GM19099 (cell line): ENCODE data around the gene GPSM1.

Experiments
- POLR2A ChIP-seq: IDR thresholded peaks from 3 replicates; pipeline ENCODE4 v1.6.1; 2011; ENCODE audit warnings: low read depth; ENCODE audit not compliant: insufficient read length; ENCODE audit errors: extremely low read depth

GPSM1 gene

DNA sequence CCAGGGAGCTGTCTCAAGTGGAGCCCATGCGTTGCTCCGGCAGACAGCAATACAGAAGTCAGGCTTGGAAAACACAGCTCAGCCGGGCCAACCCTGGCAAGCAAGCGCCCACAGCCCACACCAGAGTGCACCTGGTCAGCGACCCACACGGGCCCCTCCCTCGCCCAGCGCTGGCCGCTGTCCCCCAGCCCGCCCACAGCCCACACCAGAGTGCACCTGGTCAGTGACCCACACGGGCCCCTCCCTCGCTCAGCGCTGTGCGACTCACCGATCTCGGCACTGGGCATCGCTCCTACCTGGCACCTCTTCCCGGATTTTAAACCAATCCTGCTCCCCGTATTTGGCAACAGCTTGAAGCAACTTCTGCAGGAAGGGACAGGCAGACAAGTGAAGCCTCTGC lies 59.9 kb downstream of the GPSM1 start:
- TF ChIP-seq POLR2A, result no peak

DNA sequence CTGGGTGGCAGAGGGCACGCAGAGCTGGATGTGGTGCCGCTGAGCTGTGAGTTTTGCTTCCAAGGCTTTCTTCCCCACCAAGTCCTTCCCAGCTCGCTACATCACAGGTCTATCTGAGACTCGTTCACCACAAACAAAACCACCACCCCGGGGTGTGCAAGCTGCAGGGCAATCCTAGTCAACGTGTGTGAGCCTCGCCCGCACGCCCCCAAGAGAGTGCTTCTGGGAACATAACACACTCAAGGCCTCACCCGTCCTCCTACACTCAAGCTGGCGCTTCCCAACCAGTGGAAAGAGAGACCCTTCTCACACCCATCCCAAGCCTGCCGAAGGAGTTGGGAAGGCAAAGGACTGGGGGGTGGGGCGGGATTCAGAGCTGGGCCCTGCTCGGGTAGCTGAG lies 62.1 kb downstream of the GPSM1 start:
- TF ChIP-seq POLR2A, result no peak

DNA sequence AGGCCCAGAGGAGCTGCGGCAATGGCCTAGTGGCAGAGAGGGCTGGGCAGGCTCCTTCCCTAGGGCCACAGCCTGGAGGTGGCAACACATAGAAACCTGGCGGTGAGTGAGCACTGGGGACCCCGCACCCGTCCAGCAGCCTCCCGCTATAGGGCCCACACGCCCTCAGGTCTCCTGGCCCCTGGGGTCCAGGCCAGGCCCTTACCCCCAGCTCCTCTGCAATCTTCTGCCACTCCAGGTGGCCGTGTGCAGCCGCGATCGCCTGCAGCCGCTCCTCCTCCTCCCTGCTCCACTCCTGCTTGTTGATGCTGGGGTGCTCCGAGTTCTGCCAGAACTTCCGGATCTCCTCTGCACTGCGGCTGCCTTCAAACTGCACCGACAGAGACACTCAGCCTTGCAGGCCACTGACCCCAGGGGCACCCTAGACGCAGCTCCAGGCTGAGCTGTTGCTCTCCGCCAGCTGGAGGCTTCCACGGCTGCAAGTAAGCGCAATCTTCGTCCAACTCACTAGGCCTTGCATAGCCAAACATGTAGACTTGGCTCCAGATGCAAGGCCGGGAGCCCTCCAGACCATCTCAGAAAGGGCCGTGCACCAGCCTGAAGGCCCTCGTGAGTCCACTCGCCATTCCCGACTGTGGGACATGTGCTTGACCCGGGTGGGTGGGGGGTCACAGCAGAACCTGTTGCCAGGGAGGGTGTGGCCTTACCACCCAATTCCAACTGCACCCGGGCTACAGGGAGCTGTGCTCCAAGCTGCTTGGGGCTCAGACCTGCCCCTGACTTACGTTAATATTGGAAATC lies 64.6 kb downstream of the GPSM1 start:
- no peak for TF ChIP-seq POLR2A

DNA sequence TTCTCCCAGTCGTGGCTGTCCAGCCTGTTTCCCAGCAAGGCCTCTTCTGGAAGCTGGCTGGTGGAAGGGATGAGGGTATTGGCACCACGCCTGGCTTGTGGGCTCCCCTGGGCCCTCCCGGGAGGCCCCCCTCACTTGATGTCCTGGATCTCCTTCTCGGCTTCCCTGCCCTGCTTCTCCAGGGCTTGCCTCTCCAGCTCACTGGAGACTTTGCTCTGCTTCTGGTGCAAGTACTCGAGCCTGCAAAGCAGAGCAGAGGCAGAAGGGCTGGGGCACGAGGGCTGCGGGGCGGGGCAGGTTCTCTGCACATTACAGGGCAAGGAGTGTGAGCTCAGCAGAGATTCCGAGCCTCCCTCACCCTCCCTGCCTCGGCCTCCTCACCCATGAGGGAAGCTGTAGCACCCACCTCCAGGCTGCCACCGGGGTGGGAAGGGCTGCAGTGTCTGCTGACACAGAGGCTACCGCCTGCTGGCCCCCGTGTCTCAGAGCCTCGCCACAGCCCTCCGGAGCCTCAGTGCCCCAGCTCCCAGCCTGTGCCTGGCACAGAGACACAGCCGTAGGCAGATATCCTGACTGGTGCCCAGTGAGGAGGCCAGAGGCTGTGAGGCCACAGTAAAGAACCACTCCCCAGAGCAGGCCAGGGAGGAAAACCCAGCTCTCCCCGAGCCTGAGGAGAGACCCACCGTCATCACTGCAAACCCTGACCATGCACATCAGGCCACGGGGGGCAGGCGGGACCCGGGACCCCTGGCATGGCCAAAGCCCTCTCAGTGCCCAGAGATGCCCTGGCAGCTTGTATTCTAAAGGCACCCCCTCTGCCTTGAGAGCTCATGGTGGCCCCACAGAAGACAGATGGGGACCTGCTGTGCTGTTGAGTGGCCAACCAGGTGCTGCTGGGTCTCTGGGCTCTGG lies 65.5 kb downstream of the GPSM1 start:
- TF ChIP-seq POLR2A, result no peak

DNA sequence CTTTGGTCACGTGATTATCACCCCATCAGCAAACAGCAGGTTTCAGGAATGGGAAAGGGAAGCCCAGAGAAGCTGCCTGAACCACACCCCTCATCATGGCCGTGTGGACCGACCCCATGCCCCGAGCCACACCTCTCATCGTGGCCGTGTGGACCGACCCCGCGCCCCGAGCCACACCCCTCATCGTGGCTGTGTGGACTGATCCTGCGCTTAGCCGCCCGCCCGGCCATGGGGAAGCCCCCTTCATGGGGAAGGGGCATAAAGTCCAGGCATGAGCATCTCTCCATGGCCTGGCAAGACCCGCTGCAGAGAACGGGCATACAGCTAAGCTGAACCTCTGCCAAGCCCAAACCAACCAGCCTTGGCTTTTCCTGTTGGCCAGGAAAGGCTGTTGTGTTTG lies 66.2 kb downstream of the GPSM1 start:
- no peak for TF ChIP-seq POLR2A

DNA sequence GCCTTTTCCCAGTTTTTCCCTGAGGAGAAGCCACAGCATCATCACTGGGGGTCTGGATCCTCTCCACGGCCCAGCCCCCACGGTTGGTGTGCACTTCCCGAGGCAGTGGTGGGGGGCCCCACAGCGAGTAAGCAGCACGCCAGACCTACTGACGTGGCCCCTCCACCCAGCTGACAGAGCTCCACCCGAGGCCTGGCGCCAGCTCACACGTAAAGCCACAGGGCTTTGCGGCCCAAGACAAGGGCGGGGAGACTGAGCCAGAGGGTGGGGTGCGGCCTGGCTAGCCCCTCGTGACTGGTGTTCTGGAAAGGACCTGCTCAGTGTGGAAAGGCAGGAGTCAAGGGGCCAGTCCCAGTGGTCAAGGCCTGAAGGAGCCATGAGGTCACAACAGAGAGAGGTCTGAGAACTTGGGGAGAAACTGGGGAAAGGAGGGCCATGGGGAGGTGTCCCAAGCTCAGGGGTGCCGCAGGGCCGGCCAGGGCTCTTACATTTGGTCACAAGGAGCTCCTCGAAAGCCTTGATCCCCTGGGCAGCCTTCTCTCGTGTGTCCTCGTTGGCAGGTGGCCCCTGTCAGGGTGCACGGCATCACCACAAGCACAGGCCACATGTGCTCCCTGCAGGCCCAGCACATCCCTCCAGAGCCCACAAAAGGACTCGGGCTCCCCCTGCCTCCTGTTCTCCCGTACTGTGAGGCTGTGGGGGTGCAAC lies 67.1 kb downstream of the GPSM1 start:
- TF ChIP-seq POLR2A, result no peak

DNA sequence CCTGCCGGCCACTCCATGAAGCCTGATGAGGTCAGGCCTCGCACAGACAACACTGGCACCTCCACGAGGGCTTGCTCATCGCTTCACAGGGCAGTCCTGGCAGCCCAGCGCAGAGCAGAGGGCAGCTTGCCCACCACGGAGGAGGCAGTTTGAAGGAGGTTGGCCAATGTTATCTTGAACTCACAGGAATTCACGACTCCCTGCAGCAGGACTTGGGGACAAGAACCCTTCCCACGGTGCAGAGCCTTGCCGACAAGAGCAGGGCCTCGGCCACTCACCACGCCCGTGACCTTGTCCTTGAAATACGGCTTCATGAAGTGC lies 67.6 kb downstream of the GPSM1 start:
- TF ChIP-seq POLR2A, result no peak

DNA sequence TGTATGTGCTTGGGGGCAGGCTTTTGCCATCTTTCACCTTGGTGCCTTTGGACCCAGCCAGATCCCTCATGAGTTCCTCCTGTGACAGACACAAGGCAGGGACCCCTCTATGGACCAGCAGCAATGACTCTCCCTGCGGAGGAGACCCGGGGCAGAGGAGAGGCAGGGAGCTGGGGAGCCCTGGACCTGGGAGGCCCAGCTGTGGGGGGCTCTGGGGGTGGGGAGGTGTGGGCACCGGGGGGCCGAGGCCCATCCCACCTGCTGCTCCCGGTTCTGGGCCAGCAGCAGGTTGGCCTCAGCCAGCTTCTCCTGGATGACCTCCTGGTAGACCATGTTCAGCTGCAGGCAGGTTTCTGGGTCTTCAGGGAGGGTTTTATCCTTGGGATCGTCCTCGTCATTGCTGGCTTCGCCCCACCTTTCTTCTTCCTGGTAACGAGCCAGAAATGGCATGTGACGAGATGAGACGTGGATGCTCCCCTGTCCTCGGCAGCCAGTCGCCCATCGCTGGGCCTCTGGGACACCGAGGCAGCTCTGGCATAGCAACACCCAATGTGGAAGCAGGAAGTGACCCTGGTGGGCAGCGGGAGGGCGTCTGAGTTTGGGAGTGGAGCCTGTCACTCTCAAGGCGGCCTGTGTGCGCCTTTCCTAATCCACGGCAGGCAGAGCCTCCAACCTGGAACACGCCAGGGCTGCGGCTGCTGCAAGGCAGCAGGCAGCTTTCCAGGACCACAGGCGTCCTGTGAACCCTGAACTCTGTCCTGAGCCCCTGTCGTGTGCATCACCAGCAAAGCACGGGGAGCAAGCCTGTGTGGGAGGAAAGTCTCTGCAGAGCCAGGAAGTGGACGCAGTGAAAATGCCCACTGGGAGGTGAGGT lies 68.2 kb downstream of the GPSM1 start:
- no peak for TF ChIP-seq POLR2A

DNA sequence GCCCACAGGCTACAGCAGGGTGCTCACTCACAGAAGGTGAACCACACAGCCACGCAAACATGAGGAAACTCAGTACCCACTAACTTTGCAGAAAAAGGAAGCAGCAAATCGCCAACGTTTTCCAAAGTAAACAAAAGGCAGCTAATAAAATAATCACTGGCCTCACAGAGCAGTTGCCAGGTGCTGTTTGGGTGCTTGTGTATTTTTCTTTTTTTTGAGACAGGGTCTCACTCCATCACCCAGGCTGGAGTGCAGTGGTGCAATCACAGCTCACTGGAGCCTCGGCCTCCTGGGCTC lies 68.8 kb downstream of the GPSM1 start:
- no peak for TF ChIP-seq POLR2A

DNA sequence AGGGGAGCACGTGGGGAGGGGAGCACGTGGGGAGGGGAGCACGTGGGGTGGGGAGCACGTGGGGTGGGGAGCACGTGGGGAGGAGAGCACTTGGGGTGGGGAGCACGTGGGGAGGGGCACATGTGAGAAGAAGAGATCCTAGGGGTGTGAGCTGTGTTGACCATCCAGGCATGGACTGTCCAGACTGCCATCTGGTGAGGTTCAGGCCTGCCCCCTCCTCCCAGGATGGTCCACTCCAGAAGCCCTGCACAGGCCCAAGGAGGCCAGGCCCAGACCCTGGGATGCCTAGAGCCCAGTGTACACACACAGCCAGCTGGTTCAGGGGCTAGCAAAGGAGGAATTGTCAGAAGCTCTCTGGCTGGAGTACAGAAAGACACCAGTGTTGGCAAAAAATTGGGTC lies 70.3 kb downstream of the GPSM1 start:
- no peak for TF ChIP-seq POLR2A

DNA sequence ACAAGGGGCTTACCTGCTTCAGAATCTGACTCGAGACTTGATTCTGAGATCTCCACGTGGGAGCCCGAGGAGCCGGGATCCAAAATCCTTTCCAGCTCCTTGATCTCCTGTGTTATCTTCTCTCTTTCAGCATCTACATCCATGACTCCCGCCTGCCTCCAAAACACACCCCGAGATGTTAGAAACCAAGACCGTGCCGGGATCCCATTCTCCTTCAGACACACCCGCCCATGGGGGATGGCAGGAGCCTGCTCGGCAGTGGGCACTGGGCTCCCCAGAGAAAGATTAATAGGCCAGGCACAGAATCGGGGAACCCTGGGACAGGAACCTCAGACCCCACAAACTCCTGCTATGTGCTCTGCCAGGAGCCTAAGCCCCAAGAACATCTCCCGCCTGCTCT lies 70.9 kb downstream of the GPSM1 start:
- no peak for TF ChIP-seq POLR2A

DNA sequence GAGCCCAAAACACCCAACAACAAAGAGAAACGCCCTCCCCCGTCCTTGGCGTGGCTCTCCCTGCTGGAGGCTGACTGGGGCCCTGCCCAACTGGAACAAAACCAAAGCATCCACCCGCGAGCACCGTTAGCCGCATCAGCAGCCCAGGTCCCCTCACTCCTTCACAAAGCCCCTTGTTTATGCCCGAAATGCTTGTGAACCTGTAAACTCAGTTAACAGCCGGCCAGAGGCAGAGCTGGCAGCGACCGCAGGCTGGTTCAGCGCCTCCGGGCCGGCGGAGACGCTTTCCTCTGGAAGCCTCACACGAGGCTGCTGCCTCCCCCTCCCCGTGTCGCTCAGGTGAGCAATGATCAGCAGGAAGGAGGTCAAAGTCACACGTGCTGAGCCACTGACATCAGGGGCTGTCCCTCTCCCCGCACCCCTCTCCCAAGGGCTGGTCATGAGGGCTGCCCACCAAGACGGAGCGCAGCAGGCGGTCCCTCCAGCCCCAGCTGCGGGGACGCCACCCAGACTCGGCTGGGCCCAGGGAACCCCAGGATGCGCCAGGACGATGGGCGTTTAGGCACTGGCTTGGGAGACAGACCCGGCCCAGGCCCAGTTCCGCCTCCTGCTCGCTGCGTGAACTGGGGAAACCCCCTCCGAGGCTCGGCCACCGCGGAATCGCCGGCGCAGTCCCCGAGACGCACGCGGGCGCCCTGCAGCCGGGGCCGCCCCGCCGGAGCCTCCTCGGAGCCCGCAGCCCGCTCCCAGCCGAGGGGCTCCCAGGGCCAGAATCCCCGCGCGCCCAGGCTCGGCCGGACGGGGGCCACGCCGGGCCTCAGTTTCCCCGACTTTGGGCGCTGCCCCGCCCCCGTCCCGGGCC lies 72.1 kb downstream of the GPSM1 start:
- TF ChIP-seq POLR2A, result no peak

DNA sequence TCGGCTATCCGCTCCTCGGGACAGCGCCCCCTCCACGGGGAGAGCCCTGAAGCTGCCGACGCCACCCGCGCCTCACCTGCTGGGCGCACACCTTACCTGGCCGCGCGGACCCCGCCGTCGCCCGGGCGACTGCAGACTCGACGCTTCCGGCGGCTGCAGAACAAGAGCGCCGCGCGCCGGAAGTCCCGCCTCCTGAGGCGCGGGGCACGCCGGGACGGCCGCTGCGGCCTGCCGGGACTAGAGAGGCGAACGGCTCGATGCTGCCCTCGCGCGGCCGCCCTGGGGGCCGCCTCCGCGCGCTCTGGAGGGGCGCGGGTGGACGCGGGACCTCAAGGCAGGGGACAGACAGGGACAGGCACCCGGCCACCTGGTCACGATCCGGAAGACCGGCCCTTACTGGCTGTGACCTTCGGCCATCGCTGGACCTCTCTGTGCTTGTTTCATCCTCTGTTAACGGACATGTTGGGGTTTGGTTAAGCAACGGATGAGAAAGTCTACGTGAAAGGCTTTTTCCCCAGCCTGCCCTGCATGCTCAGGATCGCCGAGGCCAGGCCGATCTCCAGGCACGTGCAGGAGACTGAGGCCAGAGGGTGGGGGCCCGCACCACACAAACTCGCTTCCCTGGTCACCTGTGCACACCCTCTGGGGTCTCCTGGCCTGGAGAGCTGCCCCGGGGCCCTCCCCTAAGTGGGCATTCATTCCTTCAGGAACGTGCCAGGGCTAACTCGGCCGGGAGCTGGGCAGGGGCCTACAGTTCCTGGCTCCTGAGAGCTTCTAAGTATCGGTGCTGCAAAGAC lies 72.9 kb downstream of the GPSM1 start, which contains the start of gene SNAPC4:
Gene SNAPC4 (minus strand): TSS at position 133 of the 797 bp plus-strand sequence. CDS start 1,742 bp downstream, outside the sequence.
- peak; percentile 89 for TF ChIP-seq POLR2A
